Glutamatergic neuron (in vitro differentiated cells): ENCODE data around the gene CDC14B. TPM values are rescaled to one million over a fixed set of nuclear protein-coding genes. Genes with fewer than 3 reads are reported as not detected.

Experiments
- DNase-seq: peaks from one replicate; pipeline ENCODE4 v3.0.0; 2022
- H3K27ac Mint-ChIP-seq: one replicate; pipeline ENCODE4 v1.8.0; 2020; ENCODE audit warnings: mild to moderate bottlenecking, mixed read lengths, inconsistent platforms; ENCODE audit not compliant: unreplicated experiment
- H3K27me3 Mint-ChIP-seq: one replicate; pipeline ENCODE4 v1.8.0; 2020; ENCODE audit warnings: mild to moderate bottlenecking, moderate library complexity, mixed read lengths, inconsistent platforms; ENCODE audit not compliant: unreplicated experiment
- H3K36me3 Mint-ChIP-seq: one replicate; pipeline ENCODE4 v1.8.0; 2020; ENCODE audit warnings: mild to moderate bottlenecking, mixed read lengths, inconsistent platforms; ENCODE audit not compliant: unreplicated experiment
- H3K4me1 Mint-ChIP-seq: one replicate; pipeline ENCODE4 v1.8.0; 2020; ENCODE audit warnings: mild to moderate bottlenecking, low read depth, mixed read lengths, inconsistent platforms; ENCODE audit not compliant: unreplicated experiment
- H3K4me3 Mint-ChIP-seq: one replicate; pipeline ENCODE4 v1.8.0; 2020; ENCODE audit warnings: mild to moderate bottlenecking, mixed read lengths, inconsistent platforms; ENCODE audit not compliant: unreplicated experiment
- H3K9me3 Mint-ChIP-seq: one replicate; pipeline ENCODE4 v1.8.0; 2020; ENCODE audit warnings: mild to moderate bottlenecking, moderate library complexity, mixed read lengths, inconsistent platforms; ENCODE audit not compliant: unreplicated experiment
- total RNA-seq: library from RNA; stranded (reverse); fragmentation: NEBNext Ultra II Directional; extraction: Animal tissue kit (Norgen Biotek cat#: 25700); gene quantifications from one replicate; pipeline ENCODE4 v1.2.1, GENCODE V29; 2021; ENCODE audit not compliant: unreplicated experiment
- TF ChIP-seq, protein P1 (sequence below): fragments of 200-600 bp; sonication (generic); IDR thresholded peaks from one replicate; pipeline ENCODE4 v1.5.0; 2021; ENCODE audit not compliant: partially characterized antibody, unreplicated experiment

The CDC14B gene
- total RNA-seq, 1 donor from 2014 or later = 9.2 TPM

DNA sequence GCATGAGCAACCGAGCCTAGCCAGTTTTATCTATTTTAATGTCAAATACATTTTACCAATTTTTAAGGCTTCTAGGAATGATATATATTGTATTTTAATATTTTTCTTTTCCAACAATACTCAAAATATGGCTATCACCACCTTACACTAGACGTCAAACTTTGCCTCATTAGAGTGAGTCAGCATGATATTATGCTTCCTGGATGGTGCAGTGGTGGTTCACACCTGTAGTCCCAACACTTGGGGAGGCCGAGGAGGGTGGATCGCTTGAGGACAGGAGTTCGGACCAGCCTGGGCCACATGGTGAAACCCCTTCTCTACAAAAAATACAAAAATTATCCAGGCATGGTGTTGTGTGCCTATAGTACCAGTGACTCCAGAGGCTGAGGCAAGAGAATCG lies 7.3 kb upstream of the CDC14B start:
- Mint-ChIP-seq H3K36me3 (no peaks in the 10 kb centered on the region), H3K27ac (no peak overlapping the region), H3K4me3 (no peak overlapping the region), H3K9me3 (peaks cover 3% of the 10 kb centered on the region), H3K27me3 (no peaks in the 10 kb centered on the region), H3K4me1 (no peaks in the 10 kb centered on the region)
- DNase-seq = no peak
- TF ChIP-seq, protein P1, sequence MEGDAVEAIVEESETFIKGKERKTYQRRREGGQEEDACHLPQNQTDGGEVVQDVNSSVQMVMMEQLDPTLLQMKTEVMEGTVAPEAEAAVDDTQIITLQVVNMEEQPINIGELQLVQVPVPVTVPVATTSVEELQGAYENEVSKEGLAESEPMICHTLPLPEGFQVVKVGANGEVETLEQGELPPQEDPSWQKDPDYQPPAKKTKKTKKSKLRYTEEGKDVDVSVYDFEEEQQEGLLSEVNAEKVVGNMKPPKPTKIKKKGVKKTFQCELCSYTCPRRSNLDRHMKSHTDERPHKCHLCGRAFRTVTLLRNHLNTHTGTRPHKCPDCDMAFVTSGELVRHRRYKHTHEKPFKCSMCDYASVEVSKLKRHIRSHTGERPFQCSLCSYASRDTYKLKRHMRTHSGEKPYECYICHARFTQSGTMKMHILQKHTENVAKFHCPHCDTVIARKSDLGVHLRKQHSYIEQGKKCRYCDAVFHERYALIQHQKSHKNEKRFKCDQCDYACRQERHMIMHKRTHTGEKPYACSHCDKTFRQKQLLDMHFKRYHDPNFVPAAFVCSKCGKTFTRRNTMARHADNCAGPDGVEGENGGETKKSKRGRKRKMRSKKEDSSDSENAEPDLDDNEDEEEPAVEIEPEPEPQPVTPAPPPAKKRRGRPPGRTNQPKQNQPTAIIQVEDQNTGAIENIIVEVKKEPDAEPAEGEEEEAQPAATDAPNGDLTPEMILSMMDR = no peak

- peaks cover 11% of the 10 kb centered on the region for H3K9me3 Mint-ChIP-seq
- no peak overlapping the region for H3K4me3 Mint-ChIP-seq
Measured at GRCh38 chr9:96621618-96622017, 2.0 kb upstream of the CDC14B start.

GRCh38 chr9:96620832-96621269 lies 1.2 kb upstream of the CDC14B start:
- Mint-ChIP-seq H3K4me3 (peak overlapping the region; percentile 88), H3K27ac (no peak overlapping the region), H3K36me3 (no peaks in the 10 kb centered on the region), H3K27me3 (peaks cover 7% of the 10 kb centered on the region), H3K9me3 (peaks cover 11% of the 10 kb centered on the region), H3K4me1 (peaks cover 3% of the 10 kb centered on the region)
- no peak for DNase-seq
- TF ChIP-seq, protein P1 = no peak

More at GRCh38 chr9:96621618-96622017, 2.0 kb upstream of the CDC14B start:
- DNase-seq = no peak
- Mint-ChIP-seq H3K4me1 (peaks cover 3% of the 10 kb centered on the region), H3K36me3 (no peaks in the 10 kb centered on the region), H3K27me3 (peaks cover 7% of the 10 kb centered on the region), H3K27ac (no peak overlapping the region)
- TF ChIP-seq, protein P1 = no peak

DNA sequence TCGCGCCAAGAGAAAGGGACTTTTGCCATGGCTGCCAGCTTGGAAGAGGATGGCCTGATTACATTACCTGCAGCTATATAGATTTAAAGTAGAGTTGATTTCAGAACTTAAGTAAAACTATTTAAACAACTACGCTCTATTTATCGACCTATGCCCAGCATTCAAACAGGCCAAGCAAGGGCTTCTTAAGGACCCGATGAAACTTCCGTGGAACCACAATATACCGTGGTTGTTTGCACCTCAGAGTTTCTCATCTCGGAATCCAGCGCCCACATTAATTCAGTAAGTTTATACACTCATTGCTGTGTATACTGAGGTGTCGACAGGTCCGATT lies 505 bp upstream of the CDC14B start:
- peaks cover 3% of the 10 kb centered on the region for H3K4me1 Mint-ChIP-seq
- peaks cover 7% of the 10 kb centered on the region for H3K27me3 Mint-ChIP-seq
- DNase-seq = no peak
- peaks cover 11% of the 10 kb centered on the region for H3K9me3 Mint-ChIP-seq
- TF ChIP-seq, protein P1 = no peak
- peak overlapping the region; percentile 88 for H3K4me3 Mint-ChIP-seq
- no peaks in the 10 kb centered on the region for H3K36me3 Mint-ChIP-seq
- H3K27ac Mint-ChIP-seq = no peak overlapping the region

GRCh38 chr9:96619124-96619465 lies 548 bp downstream of the CDC14B start:
- Mint-ChIP-seq H3K36me3 (no peaks in the 10 kb centered on the region), H3K4me3 (no peak overlapping the region), H3K9me3 (peaks cover 11% of the 10 kb centered on the region), H3K27me3 (peaks cover 7% of the 10 kb centered on the region), H3K4me1 (peaks cover 3% of the 10 kb centered on the region), H3K27ac (no peak overlapping the region)
- TF ChIP-seq, protein P1 = no peak
- DNase-seq = no peak
